CD4-positive, alpha-beta T cell treated with Interleukin-15 for 1 hour (primary cell): ENCODE data around the gene PATJ.
"Not testable (repeated sequence)": the region's sequence is repeated elsewhere in the genome, so short reads cannot be mapped to it uniquely, and the experiment has no call there.

Source experiments
- DNase-seq: peaks from one replicate; pipeline ENCODE4 v3.0.0-alpha.2; 2020

The PATJ gene

GRCh38 chr1:61741711-61742619 is at the start of gene PATJ:
PATJ (plus strand) TSS chr1:61742480; CDS start chr1:61762893, 20,413 bp downstream.
- peak; percentile 66 for DNase-seq

GRCh38 chr1:61699911-61700851 is 42.1 kb upstream of the PATJ start:
- DNase-seq, result no peak

- DNase-seq, result no peak
Observed at GRCh38 chr1:61708953-61709907, 33.0 kb upstream of the PATJ start.

- DNase-seq, result no peak
Observed at GRCh38 chr1:61709908-61710289, 32.4 kb upstream of the PATJ start.

GRCh38 chr1:61711257-61711656 is 31.0 kb upstream of the PATJ start:
- DNase-seq, result not testable (repeated sequence)

GRCh38 chr1:61711969-61712368 is 30.3 kb upstream of the PATJ start:
- no peak for DNase-seq

GRCh38 chr1:61718996-61719663 is 23.1 kb upstream of the PATJ start:
- DNase-seq, result not testable (repeated sequence)

GRCh38 chr1:61724506-61724812 is 17.8 kb upstream of the PATJ start:
- no peak for DNase-seq

GRCh38 chr1:61724813-61725694 is 17.2 kb upstream of the PATJ start, which contains the start of gene TM2D1:
TM2D1 (minus strand) TSS chr1:61725141; CDS start chr1:61725120, 21 bp downstream.
- DNase-seq, result peak; percentile 87

- no peak for DNase-seq
Observed at GRCh38 chr1:61727544-61727943, 14.7 kb upstream of the PATJ start.

GRCh38 chr1:61730679-61731078 is 11.6 kb upstream of the PATJ start:
- DNase-seq, result not testable (repeated sequence)

- DNase-seq, result no peak
Observed at GRCh38 chr1:61732726-61733125, 9.6 kb upstream of the PATJ start.

- DNase-seq, result no peak
Observed at GRCh38 chr1:61740751-61741700, 1.3 kb upstream of the PATJ start.

- no peak for DNase-seq
Observed at GRCh38 chr1:61742620-61743430, 545 bp downstream of the PATJ start.

GRCh38 chr1:61743431-61743705 is 1.1 kb downstream of the PATJ start:
- no peak for DNase-seq

- no peak for DNase-seq
Observed at GRCh38 chr1:61743716-61744580, 1.7 kb downstream of the PATJ start.

GRCh38 chr1:61746813-61747212 is 4.5 kb downstream of the PATJ start:
- DNase-seq, result no peak

GRCh38 chr1:61748566-61748965 is 6.3 kb downstream of the PATJ start:
- no peak for DNase-seq
